Measurements from ENCODE around the gene HOXC10. TPM values are rescaled to one million over a fixed set of nuclear protein-coding genes. Genes with fewer than 3 reads are reported as not detected.

HOXC10 gene
- total RNA-seq, 1 experiment from 2014 or later = 3.8 TPM

DNA sequence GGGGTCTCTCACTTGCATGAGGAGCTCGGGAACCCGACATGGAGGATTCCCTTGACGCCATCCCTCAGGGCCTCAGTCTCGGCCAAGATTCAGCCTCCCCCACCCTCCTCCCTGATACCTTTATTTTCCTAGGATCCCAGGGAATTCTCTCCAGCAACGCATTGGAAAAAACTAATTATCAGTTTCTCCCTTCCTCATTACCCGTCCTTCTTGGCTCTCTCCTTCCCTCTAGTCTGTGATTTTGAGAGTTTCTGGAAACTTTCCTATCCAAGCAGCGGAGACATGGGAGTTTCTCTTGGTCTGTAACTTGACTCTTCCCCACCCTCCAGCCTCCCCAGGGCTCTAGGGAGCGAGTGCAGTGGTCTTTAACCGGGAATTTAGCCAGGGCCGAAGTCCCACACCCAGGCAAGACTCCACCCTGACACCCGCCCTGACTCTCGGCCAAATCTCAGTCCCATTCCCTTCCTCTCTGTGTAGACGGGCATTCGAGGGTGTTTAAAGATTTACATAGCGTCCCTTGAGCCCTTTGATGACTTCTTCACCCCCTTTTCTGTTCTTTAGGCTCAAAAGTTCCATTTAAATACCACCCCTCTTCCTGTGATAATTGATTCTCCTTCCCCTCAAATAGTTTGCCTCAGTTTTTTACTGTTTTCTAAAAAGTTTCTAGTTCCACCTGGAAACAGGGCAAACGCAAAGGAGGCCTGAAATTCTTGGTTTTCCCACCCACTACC is 54.6 kb downstream of the HOXC10 start:
- Histone ChIP-seq H3K79me2 (ENCODE audit: insufficient read depth, low read length) (no peaks in the 10 kb centered on the region), H3K9me2 (ENCODE audit: insufficient read depth) (no peaks in the 10 kb centered on the region), H3K4me1 (ENCODE audit: control insufficient read depth in 1 of 2, insufficient read depth in 2 of 2, low read length in 2 of 2) (peaks cover 0 to 12% of the 10 kb centered on the region in 2 experiments; a peak in 3 of 4 replicates), H3K4me3 (replicated peaks in 1 of 2; ENCODE audit: low read depth in 1 of 2, low read length in 2 of 2) (no peak overlapping the region), H3K36me3 (ENCODE audit: control insufficient read depth in 1 of 2, insufficient read depth in 2 of 2, low read length in 2 of 2) (no peaks in the 10 kb centered on the region), H2AFZ (ENCODE audit: low read depth, low read length, poor library complexity, severe bottlenecking) (no peak overlapping the region), H4K20me1 (ENCODE audit: insufficient read depth) (no peaks in the 10 kb centered on the region), H3K27ac (ENCODE audit: low read depth, low read length) (no peak overlapping the region), H3K9me3 (ENCODE audit: control insufficient read depth in 1 of 2, insufficient read depth in 1 of 2, low read depth in 1 of 2, low read length in 2 of 2) (no peaks in the 10 kb centered on the region), H3K27me3 (ENCODE audit: insufficient read depth, low read length) (no peaks in the 10 kb centered on the region), H3K4me2 (ENCODE audit: low read length) (no peak overlapping the region; the same call in 1 of the 2 replicates), H3K9ac (ENCODE audit: low read length) (no peak overlapping the region)
- BruUV-seq (replicated peaks) = no TSS peak
- TF ChIP-seq EZH2 (IDR thresholded peaks at IDR 0.05) = no peak
- TF ChIP-seq REST (IDR thresholded peaks at IDR 0.05; ENCODE audit: low read depth) = no peak
- no peak for TF ChIP-seq POLR2AphosphoS5 (IDR thresholded peaks at IDR 0.05; ENCODE audit: low read depth, low read length)
- TF ChIP-seq, protein P1, sequence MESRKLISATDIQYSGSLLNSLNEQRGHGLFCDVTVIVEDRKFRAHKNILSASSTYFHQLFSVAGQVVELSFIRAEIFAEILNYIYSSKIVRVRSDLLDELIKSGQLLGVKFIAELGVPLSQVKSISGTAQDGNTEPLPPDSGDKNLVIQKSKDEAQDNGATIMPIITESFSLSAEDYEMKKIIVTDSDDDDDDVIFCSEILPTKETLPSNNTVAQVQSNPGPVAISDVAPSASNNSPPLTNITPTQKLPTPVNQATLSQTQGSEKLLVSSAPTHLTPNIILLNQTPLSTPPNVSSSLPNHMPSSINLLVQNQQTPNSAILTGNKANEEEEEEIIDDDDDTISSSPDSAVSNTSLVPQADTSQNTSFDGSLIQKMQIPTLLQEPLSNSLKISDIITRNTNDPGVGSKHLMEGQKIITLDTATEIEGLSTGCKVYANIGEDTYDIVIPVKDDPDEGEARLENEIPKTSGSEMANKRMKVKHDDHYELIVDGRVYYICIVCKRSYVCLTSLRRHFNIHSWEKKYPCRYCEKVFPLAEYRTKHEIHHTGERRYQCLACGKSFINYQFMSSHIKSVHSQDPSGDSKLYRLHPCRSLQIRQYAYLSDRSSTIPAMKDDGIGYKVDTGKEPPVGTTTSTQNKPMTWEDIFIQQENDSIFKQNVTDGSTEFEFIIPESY (IDR thresholded peaks at IDR 0.05; ENCODE audit: extremely low read depth, insufficient replicate concordance, low read length) = no peak
- no peak for TF ChIP-seq ZNF274 (IDR thresholded peaks at IDR 0.05; ENCODE audit: low read depth, low read length)
- no peak for TF ChIP-seq SRF (IDR thresholded peaks at IDR 0.05; ENCODE audit: low read depth)
- TF ChIP-seq EZH2phosphoT487 (IDR thresholded peaks at IDR 0.05; ENCODE audit: borderline replicate concordance) = no peak
- no peak for TF ChIP-seq EGR1 (IDR thresholded peaks at IDR 0.05; ENCODE audit: low read depth)
- TF ChIP-seq SIN3A (IDR thresholded peaks at IDR 0.05; ENCODE audit: low read depth) = no peak
- no peak for TF ChIP-seq CTCF (IDR thresholded peaks at IDR 0.05 in 2 of 3, conservative IDR thresholded peaks at IDR 0.05 in 1 of 3; ENCODE audit: borderline replicate concordance in 1 of 3, insufficient read depth in 1 of 3, low read depth in 2 of 3, low read length in 2 of 3)
- TF ChIP-seq ELF1 (IDR thresholded peaks at IDR 0.05; ENCODE audit: borderline replicate concordance, low read depth) = no peak
- POLR2A ChIA-PET = no interaction called here
- intact Hi-C loops (cut with micrococcal nuclease) = no loop called here
- CTCF ChIA-PET = no interaction called here
- RAD21 ChIA-PET (ENCODE audit: low non-redundant PET in 1 of 2, low total read pairs in 2 of 2, uncharacterized antibody in 2 of 2, unreplicated experiment in 2 of 2) = no interaction called here
- DNase-seq (ENCODE audit: low read depth, low spot score) = no peak
- ATAC-seq = no peak
